DND-41 (cell line): ENCODE results near the gene GSDMA.

Experiments used
- ATAC-seq: fragments of 200-7000 bp; cut with Tn5 transposase; 3 replicates; pipeline ENCODE4 v1.9.1; 2021; ENCODE audit warnings: low read depth; ENCODE audit not compliant: insufficient read depth
- DNase-seq: peaks from one replicate; pipeline ENCODE4 v3.0.0-alpha.2; 2020
- H2AFZ ChIP-seq: 2 replicates; pipeline ENCODE4 v1.6.0; 2012; ENCODE audit warnings: low read depth, low read length
- H3K27ac ChIP-seq: 2 replicates; pipeline ENCODE4 v1.5.1; 2012; ENCODE audit warnings: low read length, inconsistent platforms
- H3K27me3 ChIP-seq: fragments of 200-600 bp; sonication (generic); 2 replicates; pipeline ENCODE4 v1.6.0; 2012; ENCODE audit warnings: low read length, mild to moderate bottlenecking, inconsistent platforms; ENCODE audit not compliant: insufficient read depth, poor library complexity
- H3K36me3 ChIP-seq: 2 replicates; pipeline ENCODE4 v1.5.1; 2012; ENCODE audit warnings: low read length, inconsistent platforms; ENCODE audit not compliant: insufficient read depth
- H3K4me1 ChIP-seq: 2 replicates; pipeline ENCODE4 v1.5.1; 2012; ENCODE audit warnings: mild to moderate bottlenecking, low read length; ENCODE audit not compliant: insufficient read depth
- H3K4me2 ChIP-seq: 2 replicates; pipeline ENCODE4 v1.6.0; 2012; ENCODE audit warnings: mild to moderate bottlenecking, moderate library complexity, low read length, inconsistent platforms; ENCODE audit not compliant: insufficient read depth
- H3K4me3 ChIP-seq, 2 experiments: fragments of 200-600 bp in 1 of 2; shearing (Covaris generic) in 1 of 2; 2 replicates each; pipeline ENCODE4 v1.5.1; 2012 to 2016; ENCODE audit warnings: inconsistent platforms in 2 of 2, low read length in 2 of 2, mild to moderate bottlenecking in 2 of 2, low read depth in 1 of 2, moderate library complexity in 1 of 2
- H3K79me2 ChIP-seq: 2 replicates; pipeline ENCODE4 v1.6.0; 2012; ENCODE audit warnings: low read length, inconsistent platforms; ENCODE audit not compliant: insufficient read depth
- H3K9ac ChIP-seq: 2 replicates; pipeline ENCODE4 v1.6.0; 2012; ENCODE audit warnings: low read depth, mild to moderate bottlenecking, inconsistent platforms, low read length, moderate library complexity
- H3K9me3 ChIP-seq: 2 replicates; pipeline ENCODE4 v1.5.1; 2012; ENCODE audit warnings: low read length, moderate library complexity, mild to moderate bottlenecking, inconsistent platforms; ENCODE audit not compliant: insufficient read depth, severe bottlenecking
- H4K20me1 ChIP-seq: 2 replicates; pipeline ENCODE4 v1.6.0; 2012; ENCODE audit warnings: low read length; ENCODE audit not compliant: insufficient read depth
- CTCF ChIP-seq: IDR thresholded peaks from 2 replicates; pipeline ENCODE4 v1.5.1; 2012; ENCODE audit warnings: borderline replicate concordance, low read length, moderate library complexity, mild to moderate bottlenecking; ENCODE audit not compliant: poor library complexity, severe bottlenecking; ENCODE audit errors: extremely low read depth
- EZH2 ChIP-seq: IDR thresholded peaks from 3 replicates; pipeline ENCODE4 v1.6.1; 2012; ENCODE audit warnings: borderline replicate concordance, low read depth, mild to moderate bottlenecking, moderate library complexity, low read length, inconsistent platforms; ENCODE audit not compliant: severe bottlenecking

GSDMA gene

GRCh38 chr17:40018211-40019121 lies 55.7 kb downstream of the GSDMA start:
- Histone ChIP-seq H3K4me1 (peaks cover 5% of the 10 kb centered on the region), H3K27ac (no peak overlapping the region)

GRCh38 chr17:40019140-40019991 lies 56.6 kb downstream of the GSDMA start:
- Histone ChIP-seq H3K9ac (no peak overlapping the region), H3K4me1 (no peaks in the 10 kb centered on the region), H3K9me3 (no peaks in the 10 kb centered on the region), H2AFZ (no peak overlapping the region), H3K4me3 (no peak overlapping the region), H3K36me3 (peaks cover 51% of the 10 kb centered on the region), H3K79me2 (no peaks in the 10 kb centered on the region), H3K27me3 (no peaks in the 10 kb centered on the region), H3K27ac (no peak overlapping the region), H3K4me2 (no peak overlapping the region), H4K20me1 (no peaks in the 10 kb centered on the region)
- TF ChIP-seq EZH2 (no peak), CTCF (no peak)
- no peak for ATAC-seq
- DNase-seq, result no peak

More at GRCh38 chr17:40018211-40019121, 55.7 kb downstream of the GSDMA start:
- no peak for DNase-seq
- Histone ChIP-seq H3K9ac (no peak overlapping the region), H4K20me1 (no peaks in the 10 kb centered on the region), H3K36me3 (peaks cover 44% of the 10 kb centered on the region), H3K27me3 (no peaks in the 10 kb centered on the region), H3K4me2 (no peak overlapping the region), H3K9me3 (no peaks in the 10 kb centered on the region), H3K79me2 (no peaks in the 10 kb centered on the region), H2AFZ (no peak overlapping the region), H3K4me3 (no peak overlapping the region)
- TF ChIP-seq EZH2 (no peak), CTCF (no peak)
- ATAC-seq, result no peak

GRCh38 chr17:40020146-40020545 lies 57.3 kb downstream of the GSDMA start:
- Histone ChIP-seq H3K4me2 (no peak overlapping the region), H3K9ac (no peak overlapping the region), H4K20me1 (no peaks in the 10 kb centered on the region), H3K4me1 (no peaks in the 10 kb centered on the region), H3K4me3 (no peak overlapping the region), H3K27me3 (no peaks in the 10 kb centered on the region), H2AFZ (no peak overlapping the region), H3K9me3 (no peaks in the 10 kb centered on the region), H3K27ac (no peak overlapping the region), H3K79me2 (no peaks in the 10 kb centered on the region), H3K36me3 (peaks cover 55% of the 10 kb centered on the region)
- no peak for TF ChIP-seq EZH2
- TF ChIP-seq CTCF, result no peak
- no peak for DNase-seq
- ATAC-seq, result no peak
